Activated gamma-delta T cell treated with anti-CD3 and anti-CD28 coated beads, Interleukin-2, amount 50 U/mL, for 16 hours (primary cell): ENCODE data around the gene S100A6.
"Not testable (repeated sequence)": the region's sequence is repeated elsewhere in the genome, so short reads cannot be mapped to it uniquely, and the experiment has no call there.

Source experiments
- DNase-seq: peaks from one replicate; pipeline ENCODE4 v3.0.0-alpha.2; 2020; ENCODE audit warnings: low read depth

Gene S100A6

DNA sequence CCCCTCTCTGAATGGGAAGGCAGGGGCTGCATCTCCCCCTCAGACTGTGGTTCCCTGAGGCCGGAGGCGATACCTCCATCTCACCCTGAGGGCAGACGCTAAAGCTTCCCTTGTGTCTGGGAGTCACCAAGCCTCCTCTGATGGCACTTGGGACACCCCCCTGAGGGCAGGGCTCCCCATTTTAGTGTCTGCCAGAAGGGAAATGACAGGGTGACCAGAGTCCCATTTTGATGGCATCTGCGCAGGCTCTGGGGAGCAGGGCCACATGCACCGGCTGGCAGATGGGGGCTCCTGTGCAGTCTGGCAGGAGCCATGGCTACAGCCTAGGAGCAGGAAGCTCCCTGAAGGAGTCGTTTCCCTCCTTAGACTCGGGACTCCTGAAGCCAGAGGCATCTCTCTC, 28.2 kb upstream of the S100A6 start:
- DNase-seq: no peak

DNA sequence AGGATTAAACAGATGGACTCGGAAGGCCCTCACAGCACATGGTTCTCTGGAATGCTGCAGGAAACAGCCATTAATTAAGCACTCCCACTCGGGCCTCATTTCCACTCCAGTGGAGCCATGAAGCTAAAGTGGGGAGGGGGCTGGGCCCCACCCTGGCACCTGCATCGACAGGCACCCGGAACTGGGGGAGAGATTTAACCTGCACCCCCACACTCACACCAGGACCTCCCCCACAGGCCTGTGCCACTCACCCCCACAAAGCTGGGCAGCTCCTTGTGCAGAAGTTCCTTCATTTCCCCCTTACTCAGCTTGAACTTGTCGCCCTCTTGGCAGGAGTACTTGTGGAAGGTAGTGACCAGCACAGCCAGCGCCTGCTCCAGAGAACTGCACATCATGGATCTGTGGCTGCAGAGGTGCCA, 27.7 kb upstream of the S100A6 start:
- no peak for DNase-seq

DNA sequence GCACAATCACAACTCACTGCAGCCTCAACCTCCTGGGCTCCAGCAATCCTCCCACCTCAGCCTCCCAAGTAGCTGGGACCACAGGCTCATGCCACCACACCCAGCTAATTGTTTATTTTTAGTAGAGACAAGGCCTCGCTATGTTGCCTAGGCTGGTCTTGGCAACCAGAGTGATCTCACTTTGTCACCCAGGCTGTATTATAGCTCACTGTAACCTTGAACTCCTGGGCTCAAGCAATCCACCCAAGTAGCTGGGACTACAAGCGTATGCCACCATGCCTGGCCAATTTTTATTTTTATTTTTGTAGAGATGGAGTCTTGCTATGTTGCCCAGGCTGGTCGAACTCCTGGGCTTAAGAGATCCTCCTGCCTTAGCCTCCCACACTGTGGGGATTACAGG, 26.2 kb upstream of the S100A6 start:
- not testable (repeated sequence) for DNase-seq

DNA sequence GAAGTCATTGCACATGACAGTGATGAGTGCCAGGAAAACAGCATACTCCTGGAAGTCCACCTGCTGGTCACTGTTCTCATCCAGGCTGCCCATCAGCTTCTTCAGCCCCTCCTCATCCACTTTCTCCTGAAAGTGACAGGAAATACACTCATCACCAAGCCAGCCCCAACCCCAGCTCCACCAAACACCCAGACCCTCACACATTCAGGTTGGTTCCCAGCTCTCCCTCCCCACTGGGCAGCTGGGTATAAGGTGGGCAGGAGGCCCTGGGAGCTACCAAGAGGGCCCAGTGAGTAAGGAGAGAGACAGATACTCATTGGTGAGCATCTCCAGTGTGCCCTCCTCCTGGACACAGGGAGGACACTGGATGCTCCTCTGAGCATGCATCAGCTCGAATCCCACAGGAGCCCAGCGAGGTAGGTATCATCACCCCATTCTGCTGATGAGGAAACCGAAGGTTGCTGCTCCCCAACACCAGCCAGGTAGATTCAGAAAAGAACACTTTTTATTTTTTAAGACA, 25.7 kb upstream of the S100A6 start:
- no peak for DNase-seq

DNA sequence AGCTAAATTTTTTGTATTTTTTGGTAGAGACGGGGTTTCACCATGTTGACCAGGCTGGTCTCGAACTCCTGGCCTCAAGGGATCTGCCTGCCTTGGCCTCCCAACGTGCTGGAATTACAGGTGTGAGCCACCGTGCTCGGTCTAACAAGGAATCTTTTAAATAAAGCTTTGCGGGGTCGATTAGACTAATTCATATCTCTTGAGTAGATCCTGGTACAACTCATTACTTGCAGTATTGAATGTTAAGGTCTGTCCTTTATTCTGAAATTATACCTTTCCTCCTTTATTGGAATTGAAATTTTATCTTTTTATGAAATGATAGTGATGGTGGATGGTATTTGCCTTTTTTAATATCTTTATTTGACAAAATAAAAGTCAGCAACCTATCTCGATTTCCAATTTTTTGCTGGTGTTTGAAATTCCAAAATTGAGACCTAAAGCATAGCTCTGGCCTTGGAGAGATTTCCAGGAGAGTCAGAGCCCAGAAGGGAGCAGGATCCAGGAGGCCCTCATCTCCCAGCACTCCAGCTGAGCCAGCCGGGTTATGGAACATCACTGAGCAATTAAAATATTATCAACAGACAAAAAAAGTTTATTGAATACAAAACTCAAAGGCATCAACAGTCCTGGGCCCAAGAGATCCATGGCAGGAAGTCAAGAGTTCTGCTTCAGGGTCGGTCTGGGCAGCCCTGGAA, 25.1 kb upstream of the S100A6 start:
- no peak for DNase-seq

DNA sequence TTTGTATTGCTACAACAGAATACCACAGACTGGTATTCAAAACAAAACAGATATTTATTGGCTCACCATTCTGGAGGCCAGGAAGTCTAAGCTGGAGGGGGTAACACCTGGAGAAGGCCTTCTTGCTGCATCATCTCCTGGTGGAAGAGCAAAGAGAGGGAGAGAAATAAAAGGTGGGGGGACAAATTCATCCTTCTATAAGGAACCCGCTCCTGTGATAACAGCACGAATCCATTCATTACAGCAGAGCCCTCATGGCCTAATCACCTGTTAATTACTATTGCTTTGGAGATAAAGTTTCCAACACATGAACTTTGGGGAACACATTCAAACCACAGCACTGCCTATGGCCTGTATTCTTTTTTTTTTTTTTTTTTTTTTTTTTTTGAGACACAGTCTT, 24.4 kb upstream of the S100A6 start:
- DNase-seq: no peak

DNA sequence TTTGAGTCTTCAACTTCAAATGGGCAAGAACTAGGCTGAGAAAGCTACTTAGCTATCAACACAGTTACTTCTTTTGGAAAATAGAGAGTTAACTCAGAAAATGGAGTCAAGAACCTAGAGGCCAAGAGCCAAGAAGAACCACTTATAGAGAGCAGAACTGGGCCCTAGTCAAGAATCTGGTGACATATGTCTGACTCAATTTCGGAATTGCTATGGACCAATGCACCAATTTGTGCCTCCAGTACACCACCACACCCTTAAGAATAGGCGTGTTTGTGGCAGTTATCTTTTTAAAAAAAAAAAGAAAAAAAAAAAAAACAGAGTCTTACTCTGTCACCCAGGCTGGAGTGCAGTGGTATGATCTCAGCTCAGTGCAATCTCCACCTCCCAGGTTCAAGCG, 22.1 kb upstream of the S100A6 start:
- no peak for DNase-seq

DNA sequence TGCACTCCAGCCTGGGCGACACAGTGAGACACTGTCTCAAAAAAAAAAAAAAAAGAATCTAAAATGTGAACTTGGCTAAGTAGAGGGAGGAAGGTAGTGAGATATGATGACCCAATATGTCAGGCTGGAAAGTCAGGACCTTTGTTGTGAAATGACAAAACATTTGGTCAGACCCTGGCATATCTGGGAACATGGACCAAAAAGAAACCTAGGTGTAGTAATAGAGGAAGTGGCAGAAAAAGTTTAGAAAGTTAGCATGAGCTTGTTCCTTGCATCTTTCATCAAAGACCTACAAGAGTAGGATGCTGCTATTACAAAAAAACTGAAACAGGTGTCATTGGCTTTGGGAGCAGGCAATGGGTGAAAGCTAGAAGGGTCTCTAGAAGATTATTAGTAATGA, 20.6 kb upstream of the S100A6 start:
- DNase-seq: no peak

DNA sequence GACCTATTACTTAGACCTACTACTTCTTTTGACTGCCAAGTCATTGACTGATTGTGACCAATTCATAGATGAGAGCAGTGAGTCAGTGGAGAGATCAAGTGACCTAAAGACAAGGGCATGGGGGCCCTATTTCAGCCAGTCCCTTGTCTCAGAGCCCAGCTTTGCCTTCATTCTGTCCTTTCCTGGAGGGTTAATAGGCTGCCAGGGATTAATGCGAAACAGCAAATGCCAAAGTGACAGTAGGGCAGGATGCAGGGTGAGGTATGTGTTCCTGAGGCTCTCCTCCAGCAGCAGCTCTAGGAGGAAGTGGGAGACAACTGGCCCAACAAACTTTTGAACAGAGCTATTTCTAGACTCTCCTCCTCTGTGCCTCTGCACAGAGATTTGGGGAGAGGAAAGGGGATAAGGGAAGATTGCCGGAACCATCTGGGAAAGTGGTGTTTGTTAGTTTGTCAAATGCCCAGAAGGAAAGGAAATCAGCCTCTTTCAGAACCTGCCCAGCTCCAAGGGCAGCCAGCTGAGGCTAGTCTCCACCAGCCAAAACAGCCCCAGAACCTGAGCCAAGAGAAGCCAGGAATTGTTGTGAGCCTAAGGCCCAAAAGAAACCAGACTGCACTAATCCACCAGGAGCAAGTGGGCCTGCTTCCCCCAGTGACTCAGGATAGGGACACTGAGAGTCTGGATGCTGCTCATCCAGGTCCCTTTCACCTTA, 18.2 kb upstream of the S100A6 start:
- DNase-seq: no peak

DNA sequence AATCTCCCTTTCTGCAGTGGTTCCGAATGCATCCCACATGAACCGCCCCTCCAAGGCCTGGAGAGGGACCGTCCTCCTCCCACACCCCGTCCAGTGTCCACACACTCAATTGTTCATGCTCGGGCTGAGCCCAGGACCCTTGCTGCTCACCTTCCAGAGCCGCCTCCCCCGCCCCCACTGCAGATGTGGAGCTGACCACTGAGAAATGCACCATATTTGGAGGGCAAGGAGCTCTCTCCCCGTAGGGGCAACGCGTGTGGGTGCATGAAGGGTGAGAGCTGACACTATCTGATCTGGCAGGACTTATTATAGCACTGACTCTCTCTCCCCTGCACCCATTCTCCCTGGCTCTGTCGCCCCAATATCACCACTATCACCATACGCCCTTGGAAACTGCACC, 17.3 kb upstream of the S100A6 start:
- no peak for DNase-seq

DNA sequence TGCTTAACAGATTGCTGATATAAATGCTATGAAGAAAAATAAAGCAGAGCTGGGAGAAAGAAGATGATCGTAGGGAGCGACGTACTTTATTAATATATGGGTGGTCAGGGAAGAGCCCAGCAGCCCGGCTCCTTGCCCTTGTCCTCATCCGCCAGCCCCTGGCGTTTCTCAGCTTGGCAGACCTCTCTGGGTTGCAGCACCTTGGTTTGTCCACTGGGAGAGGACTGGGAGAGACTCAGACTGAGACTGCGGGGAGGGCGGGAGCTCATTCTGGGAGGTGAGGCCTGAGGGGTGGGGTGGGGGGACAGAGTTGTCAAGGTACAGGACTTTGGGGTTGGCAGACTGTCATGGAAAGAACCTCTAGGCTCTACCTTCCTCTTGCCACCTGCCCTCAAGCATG, 16.5 kb upstream of the S100A6 start:
- no peak for DNase-seq

DNA sequence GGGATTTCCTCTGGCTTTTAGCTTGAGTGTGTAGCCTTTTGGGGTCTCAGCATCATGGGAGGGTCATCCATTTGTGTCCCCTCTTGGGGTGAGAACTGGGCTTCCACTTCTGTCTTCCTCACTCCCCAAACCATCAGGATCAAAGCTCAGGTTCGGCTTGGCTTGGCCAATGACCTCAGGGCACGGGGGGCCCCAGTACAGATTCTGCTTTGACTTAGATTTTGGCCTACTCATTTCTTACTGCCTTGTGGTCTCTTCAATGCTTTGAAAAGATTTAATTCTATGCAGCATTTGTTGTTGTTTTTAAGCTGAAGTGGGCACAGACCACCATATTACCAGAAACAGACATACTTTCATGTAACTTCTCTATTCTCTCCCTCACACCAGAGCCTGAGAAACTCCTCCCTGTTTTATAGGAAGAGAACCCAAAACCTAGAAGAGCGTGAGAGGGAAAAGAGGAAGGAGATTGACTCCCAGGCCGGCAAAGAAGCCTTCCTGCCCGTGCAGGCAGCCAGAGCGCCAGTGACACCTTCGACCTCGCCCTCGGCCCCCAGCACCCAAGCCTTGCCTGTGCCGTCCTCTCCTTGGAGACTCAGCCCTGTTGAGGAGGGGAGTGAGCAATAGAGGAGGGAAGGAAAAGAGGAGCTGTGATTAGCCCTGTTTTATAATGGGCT, 15.2 kb upstream of the S100A6 start:
- DNase-seq: no peak

DNA sequence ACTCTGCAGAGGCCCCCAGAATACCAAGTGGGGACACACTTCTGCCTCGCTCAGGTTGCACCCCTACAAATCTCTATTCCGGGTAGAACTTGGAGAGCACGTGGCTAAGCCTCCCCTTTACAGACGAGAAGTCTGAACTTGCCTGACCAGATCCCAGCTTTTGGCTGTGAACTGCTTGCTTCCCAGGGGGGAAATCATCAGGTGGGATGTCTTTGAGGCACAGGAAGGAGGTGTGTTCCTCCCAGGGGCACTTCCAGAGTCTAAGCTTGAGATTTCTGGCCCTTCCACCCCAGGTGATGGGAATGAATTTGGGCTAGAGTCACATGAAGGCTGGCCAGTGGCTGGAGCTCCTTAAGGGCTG, 14.6 kb upstream of the S100A6 start:
- no peak for DNase-seq

DNA sequence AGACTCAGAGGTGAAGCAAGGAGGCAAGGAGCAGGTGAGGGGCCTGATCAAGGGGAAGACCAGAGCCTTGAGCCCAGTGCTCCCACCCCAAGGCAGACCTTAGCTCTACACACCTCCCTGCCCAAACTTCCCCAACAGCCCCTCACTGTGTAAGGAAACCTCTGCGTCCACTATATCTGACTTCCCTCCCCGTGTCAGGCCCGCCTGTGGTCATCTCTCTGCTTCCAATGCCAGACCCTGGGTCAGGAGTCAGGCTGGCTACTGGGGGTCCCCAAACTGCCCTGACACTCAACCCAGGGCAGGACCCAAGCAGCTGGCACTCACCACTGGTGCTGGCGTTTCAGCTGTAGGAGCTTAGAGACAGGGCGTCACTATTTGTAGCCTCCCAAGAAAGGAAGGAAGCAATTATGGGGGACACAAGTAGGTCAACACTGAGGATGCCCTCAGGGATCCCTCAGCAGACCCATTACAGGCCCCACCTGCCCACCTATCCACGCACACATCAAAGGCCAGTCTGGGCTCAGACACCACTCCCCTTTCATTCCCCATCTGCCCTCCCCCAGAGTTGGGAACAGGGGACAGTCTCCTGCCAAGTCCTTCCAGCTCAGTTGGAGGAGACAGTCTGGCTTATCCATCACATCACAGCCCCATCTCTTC, 14.1 kb upstream of the S100A6 start:
- DNase-seq: no peak

DNA sequence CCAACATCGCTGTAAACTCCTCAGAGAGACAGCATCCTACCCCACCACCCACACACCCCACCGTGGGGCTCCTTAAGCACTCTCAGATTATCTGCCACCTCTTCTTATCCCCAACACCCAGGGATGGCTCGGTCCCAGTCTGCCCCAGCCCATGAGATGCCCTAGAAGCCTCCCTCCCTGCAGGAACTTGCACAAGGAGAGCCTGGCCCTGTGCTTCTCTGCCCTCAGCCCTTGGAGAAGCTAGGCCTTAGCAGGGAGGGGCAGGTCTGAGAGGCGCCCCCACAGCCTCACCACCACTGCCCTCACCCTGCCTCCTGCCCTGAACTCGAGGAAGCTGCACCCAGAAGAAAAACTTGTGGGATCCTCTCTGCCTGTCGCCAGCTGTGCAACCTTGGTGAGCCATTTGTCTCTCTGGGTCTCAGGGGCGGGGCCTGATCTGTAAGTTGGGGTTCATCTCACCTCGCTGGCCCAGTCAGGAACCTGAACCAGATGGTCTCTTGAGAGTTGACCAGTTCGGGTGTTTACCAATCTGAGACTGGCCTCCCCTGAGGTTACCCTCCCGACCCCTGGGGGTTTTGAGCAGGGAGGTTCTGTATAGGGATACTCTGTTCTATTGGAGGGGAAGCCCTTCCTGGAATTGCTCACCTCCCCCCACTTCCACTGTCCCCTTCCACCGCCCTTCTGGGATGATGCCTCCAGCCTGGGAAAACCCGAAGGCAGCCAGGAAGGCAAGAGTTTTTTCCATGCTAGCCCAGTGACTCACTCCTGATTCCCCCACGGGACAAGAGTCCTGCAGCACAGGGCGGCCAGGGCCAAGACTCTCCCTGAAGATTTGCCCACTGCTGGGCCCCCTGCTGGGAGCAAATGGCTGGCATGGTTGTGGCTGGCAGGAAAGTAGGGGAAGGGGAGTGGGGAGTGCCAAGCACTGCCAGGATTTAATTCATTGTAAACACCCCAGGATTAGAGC, 13.2 kb upstream of the S100A6 start, which contains the start of gene S100A3:
TSS of gene S100A3 (minus strand) at position 537 of the 967 bp plus-strand sequence. CDS start 773 bp downstream, outside the sequence.
- no peak for DNase-seq

DNA sequence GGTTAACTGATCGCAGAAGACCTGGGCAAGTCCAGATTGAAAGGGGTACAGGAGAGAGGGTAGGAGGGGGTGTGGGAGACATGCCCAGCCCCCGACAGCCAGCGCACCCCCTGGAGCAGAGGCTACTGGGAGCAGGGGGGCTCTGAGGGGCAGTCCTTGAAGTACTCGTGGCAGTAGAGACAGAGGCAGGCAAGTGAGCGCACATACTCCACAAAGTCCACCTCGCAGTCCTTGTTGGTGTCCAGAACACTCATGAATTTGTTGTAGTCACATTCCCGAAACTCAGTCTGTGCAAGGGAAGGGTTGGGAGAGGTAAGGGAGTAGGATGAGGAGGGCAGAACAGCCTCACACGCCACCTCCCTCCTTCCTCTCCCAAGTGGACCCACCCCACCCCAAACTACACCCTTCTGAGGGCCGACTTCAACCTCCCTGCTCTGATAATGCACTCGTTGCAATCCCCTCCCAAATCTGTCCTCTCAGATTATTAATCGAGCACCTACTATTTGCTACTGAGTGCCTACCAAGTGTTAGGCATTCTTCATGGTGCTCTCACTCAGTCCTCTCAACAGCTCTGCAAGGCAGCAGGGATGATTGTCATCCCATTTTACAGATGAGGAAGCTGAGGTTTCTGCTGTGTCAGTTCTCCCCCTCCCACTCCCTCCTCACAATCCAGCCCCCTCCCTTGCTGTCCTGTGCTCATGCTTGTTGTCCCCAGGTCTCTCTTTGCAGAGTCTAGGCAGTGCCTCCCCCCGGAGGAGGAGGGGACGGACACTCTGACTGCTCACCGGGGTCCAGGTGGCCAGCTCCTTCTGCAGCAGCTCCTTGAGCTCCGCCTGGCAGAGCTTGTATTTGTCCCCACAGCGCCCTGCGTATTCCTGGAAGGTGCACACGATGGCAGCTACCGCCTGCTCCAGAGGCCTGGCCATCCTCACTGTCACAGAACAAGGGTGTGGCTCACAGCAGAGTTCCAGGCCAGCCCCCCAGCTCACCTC, 12.1 kb upstream of the S100A6 start:
- no peak for DNase-seq

DNA sequence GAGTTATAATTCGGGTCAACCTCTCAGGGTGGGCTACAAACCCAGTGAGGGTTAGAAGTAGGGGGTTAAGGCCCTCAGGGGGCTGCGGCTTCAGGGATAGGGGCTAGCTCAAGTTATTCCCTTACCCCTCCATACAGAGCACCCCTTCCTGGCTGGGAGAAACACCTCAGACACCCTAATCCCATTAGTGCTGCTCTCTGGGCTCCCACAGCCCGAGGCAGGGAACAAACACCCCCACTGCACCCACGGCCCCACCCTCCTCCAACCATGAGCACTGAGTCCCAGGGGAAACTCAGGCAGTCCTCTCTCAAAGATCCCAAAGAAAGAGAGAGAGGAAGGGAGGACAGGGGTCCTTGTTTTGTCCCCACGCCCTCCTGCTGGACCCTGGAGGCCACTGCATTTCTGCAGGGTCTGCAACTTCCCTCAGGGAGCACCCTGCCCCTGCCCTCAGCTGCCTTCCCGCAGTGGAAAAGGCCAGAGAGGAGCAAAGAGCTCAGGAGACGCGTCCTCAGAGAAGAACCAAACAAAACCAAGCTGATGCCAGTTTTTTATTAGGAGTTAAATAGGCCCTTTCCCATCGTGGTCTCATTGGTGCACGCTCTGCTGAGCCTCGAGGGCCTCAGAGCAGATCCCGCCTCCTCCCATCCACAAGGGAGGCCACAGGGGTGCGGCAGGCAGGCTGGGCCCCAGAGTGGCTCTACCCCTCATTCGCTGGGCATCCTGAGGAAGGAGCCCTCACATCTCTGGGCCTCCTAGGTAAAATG, 11.2 kb upstream of the S100A6 start:
- DNase-seq: no peak

DNA sequence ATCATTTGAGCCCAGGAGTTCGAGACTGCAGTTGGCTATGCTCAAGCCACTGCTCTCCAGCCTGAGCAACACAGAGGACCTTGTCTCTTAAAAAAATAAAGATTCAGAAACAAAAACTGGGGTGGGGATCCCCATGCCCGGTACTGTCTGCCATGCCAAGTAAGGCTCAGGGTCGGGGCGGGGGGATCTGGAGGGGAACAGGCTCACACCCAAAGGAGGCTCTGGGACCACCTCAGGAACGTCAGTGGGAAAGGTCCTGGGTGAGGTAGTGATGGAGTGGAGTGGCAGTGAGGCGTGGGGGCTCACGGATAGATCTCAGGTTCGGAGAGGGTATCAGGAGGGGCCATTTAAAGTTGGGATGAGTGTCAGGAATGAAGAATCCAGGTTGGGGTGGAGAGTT, 10.6 kb upstream of the S100A6 start:
- DNase-seq: no peak
